Testis (tissue), 2 donors: ENCODE results near the gene OTOA.
"Not testable (repeated sequence)": the region's sequence is repeated elsewhere in the genome, so short reads cannot be mapped to it uniquely, and the experiment has no call there.

Experiments used
- CTCF ChIP-seq, 3 experiments: fragments of 450-650 bp in 2 of 3; fragments of 200-600 bp in 1 of 3; sonication (generic) in 1 of 3; IDR thresholded peaks; one replicate each; pipeline ENCODE4 v1.5.1; 2016 to 2019; ENCODE audit warnings: antibody characterized with exemption in 3 of 3, mild to moderate bottlenecking in 2 of 3, moderate library complexity in 1 of 3
- POLR2A ChIP-seq: fragments of 450-650 bp; IDR thresholded peaks from one replicate; pipeline ENCODE4 v1.6.1; 2017; ENCODE audit warnings: antibody characterized with exemption, mild to moderate bottlenecking, moderate library complexity

DNA sequence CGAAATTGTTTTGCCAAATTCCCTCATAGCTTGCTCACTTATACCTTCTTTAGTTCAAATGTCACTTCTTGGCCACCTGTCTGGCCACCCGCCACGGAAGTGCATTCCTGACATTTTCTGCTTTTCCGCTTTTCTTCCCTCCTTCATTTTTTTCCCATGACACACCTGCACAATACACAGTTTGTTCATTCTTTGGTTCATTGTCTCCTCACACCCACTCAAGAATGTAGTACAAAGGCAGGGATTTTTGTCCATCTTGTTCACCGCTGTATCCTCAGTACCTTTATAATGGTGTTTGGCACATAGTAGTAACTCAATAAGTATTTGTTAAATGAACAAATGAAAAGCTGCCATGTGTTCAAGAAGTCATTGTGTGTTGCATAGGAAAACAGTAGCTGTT, 116.8 kb downstream of the OTOA start:
- TF ChIP-seq CTCF (IDR thresholded peaks at IDR 0.05); POLR2A: not testable (repeated sequence)
